AG08395 (cell line): ENCODE data around the gene DAAM1.

ENCODE experiments used
- DNase-seq: peaks from one replicate; pipeline ENCODE4 v3.0.0; 2012; ENCODE audit warnings: mixed read lengths, low spot score

Gene DAAM1

DNA sequence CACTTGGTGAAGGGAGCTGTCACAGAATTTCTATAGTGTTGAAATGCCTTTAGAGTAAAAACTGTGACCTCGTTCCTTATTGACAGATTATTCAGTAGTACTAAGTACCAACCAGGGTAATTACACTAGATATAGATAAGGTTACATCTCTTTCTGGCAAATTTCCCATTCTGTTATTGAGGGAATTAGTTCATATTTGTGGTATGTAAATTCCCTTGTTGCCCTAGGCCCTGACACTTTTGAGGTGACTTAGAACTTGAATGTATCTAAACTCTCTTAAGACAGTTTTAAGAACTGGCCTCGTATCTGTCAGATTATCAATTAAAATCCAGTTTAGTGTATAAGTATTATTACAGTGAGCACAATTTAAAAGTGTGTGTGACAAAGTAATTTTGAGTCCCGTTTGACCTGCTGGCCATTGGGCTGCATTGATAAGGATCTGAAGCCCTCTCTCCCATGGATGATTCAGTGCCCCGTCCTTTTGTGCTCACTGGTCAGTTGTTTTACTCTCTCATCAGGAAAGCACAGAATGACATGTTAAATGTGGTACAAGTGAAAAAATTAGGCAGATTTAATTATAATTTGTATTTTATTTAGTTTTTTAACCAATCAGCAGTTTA lies 153.5 kb downstream of the DAAM1 start:
- DNase-seq, result no peak

DNA sequence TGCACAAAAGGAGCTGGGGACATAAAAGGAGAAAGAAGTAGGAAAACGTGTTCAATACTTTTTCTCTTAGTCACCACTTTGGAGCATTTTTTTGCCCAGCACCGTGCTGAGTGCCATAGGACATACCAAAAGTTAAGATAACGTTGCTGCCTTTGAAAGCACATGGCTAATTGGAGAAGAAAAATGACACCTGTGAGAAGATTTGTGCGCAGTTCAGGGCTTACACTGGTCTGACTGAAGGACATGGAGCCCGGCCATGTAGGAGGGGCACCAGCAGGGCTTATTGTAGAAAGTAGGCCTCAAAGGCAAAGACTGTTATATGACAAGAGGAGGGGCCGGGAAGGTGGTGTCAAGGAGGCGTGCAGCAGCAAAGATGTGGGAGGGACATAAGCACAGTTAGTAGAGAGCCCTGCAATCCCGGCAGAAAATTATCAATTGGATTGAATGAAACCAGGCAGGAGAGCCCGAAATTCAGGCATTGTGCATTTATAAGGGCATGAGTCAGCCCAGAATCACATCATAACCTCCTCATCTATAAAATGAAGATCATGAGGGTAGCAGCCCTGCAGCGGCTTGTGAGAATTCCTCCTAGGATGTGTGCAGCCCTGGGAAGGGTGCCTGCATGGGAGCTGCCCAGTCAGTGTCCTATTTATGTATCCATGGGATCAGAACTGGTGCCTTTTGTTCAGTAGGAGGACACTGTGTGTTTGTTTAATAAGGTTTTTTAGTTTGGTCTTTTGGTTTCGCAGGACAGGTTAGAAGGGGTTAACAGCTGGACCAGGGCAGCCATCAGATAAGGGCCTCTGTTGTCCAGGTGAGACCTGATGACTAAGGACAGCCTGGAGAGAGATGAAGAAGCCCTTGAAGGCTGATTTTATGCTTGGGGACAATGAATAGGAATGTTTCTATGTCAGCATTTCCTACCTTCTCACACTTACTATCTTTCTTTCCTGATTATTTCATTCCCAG lies 154.3 kb downstream of the DAAM1 start:
- no peak for DNase-seq

- no peak for DNase-seq
Observed at GRCh38 chr14:59343585-59343984, 155.1 kb downstream of the DAAM1 start.

- DNase-seq, result no peak
Observed at GRCh38 chr14:59344016-59344415, 155.5 kb downstream of the DAAM1 start.

GRCh38 chr14:59344691-59345455 lies 156.4 kb downstream of the DAAM1 start:
- DNase-seq, result no peak

DNA sequence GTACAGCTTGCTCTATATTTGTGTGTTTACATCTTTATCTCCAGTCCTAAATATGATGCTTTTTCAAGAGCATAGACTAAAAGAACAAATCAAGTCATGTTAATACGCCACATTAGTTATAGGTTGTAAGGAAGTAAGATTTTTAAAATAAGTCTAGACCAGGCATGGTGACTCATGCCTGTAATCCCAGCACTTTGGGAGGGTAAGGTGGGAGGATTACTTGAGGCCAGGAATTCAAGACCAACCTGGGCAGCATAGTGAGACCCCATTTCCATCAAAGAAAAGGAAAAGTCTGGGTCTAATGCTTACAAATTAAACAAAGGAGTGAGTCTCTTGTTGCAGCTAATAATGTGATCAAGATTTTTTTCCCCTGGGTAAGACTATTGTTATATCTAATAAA lies 157.9 kb downstream of the DAAM1 start:
- DNase-seq, result no peak

- DNase-seq, result peak; percentile 20
Observed at GRCh38 chr14:59346796-59347510, 158.5 kb downstream of the DAAM1 start.

GRCh38 chr14:59347511-59347900 lies 159.0 kb downstream of the DAAM1 start:
- DNase-seq, result no peak

GRCh38 chr14:59347915-59348314 lies 159.4 kb downstream of the DAAM1 start:
- DNase-seq, result no peak

GRCh38 chr14:59349258-59349701 lies 160.8 kb downstream of the DAAM1 start:
- DNase-seq, result no peak

GRCh38 chr14:59352961-59353360 lies 164.5 kb downstream of the DAAM1 start:
- DNase-seq, result no peak

GRCh38 chr14:59354666-59355065 lies 166.2 kb downstream of the DAAM1 start:
- peak; percentile 46 for DNase-seq

- DNase-seq, result no peak
Observed at GRCh38 chr14:59355091-59355490, 166.6 kb downstream of the DAAM1 start.

DNA sequence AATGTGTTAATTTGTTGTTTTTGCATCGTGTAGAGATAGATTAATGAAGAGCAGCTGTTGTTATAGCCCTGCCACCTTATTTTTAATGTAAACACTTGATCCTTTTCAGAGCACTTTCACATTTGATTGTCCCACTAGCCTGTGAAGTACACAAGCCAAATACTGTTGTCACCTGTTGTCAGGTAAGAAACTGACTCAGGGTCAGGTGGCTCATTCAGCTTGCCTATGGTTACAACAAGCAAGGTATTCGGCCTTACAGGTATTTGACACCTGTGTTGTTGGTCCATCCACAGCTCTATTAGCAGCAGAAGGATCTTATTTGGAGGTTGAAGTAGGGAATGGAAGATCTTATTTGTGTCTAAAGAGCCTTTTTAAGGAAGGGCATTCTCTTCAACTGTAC lies 167.8 kb downstream of the DAAM1 start:
- no peak for DNase-seq

DNA sequence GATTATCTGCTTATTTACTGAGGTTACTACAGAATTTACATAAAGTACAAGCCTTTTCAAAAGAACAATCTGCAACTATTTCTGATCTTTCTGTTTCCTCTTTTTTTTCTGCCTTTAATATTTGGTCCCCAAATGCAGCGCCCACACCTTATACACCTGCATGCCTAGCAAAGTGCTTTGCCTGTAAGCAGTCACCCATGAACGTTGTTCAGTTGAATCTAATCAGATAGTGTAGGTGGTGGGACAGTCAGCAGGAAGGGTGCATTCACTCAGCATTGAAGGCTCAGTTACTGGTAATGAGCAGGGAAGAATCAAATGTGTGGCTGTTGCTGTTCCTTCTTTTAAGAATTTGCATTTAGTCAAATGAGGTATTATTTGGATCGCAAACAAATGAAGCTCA lies 168.3 kb downstream of the DAAM1 start:
- no peak for DNase-seq

DNA sequence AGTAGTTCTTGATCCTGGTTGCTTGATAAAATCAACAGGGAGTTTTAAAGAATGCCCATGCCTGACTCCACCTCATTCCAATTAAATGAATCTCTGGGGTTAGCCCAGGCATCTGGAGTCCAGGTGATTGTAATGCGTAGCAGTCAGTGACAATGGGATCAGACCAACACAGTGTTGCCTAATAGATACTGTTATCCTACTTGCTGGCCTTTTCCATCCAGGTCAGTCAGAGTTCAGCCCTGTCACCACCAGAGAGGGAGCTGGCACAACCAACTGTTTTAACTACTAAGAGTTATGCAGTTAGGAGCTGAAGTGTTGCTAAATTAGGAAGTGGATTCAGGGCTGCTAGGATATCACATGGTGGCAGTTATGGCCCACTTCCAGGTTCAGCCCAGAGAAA lies 169.6 kb downstream of the DAAM1 start:
- peak; percentile 89 for DNase-seq

DNA sequence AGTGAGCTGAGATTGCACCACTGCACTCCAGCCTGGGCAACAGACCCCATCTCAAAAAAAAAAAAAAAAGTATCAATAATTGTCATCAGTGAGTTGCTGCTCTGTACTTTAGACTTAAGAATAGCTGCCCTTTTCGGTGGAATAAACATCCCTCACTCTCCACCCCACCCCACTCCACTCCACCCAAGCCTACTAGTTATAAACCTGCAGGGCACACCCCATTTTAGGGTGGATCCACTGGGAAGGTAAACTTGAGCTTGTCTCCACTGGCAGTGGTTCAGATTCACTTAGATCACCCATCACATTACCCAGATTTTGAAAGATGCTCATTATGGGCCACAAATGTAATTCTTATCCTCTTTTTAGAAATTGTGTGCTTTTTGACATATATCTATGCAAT lies 170.3 kb downstream of the DAAM1 start:
- no peak for DNase-seq

DNA sequence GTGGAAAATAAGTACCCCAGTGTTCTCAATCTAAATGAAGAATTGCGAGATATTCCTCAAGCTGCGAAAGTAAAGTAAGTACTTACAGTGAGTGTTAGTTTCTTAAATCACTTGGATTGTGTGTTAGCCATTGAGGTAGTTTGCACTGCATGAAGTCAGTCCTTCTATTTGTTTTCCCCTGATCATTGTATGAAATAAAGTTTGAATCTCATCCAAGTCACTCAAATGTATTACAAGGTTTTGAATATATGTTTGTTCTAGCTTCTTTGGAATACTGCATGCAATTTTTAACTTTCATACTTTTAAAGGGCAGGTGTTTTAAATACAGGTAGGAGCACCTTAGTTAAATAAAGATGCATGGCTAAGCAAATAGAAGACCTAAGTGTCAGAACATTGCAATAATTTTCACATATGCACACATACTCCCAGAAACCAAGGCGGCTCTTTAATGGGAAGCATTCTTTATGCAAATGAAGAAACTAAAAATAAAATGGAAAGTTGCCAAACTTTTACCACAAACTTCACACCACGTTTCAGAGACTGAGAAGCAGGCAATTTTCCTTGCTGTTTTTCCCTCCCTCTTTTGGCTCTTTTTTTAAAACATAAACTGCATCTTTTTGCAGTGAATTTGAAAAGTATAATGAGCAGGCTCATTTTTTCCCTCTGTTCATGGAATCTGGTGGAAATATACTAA lies 171.1 kb downstream of the DAAM1 start:
- no peak for DNase-seq

GRCh38 chr14:59360233-59360632 lies 171.8 kb downstream of the DAAM1 start:
- no peak for DNase-seq

- DNase-seq, result no peak
Observed at GRCh38 chr14:59360923-59361794, 172.7 kb downstream of the DAAM1 start.
